ENCODE measurements around the gene SCAP.
A peak's percentile ranks its signal among the peaks of the same experiment; 100 is the strongest.

DNA sequence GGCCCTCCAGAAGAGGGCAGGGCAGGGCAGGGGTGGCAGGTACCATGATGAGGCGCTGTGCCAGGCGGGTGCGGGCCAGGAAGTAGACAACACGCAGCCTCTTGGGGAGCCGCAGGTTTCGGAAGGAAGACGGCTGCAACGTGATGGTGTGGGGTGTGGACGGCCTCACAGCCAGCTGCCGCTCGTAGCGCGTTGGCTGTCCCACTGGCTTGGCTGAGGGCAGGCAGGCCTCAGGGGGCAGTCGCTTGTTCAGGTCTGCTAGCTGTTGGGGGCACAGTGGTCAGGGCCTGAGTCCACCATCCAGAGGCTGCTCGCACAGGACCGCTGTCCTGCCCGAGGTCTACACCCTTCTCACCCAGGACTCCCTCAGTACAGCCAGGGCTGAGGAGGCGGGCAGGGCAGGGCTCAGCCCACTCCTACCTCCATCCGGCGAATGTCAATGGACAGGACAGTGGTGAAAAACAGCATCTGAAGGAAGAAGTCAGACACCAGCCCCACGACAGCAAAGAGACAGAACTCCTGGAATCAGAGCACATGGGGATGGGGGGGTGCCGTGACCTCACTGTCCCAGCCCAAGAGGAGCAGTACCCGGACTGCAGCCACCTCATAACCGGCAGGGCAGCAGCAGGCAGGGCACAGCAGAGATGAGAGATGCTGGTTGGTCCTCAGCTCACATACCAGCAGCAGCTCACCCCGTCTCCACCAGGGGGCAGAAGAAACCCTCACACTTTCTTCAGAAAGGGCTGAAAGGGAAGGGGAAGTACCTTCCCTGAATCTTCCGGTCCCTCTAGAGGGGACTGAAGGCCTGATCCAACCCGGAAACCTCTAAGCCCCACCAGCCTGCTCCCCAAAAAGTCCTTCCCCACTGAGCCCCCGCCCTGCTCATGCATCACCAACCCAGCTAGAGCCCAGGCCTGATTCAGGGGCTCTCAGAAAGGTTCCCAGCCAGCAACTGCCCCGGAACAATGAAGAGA is 54.9 kb downstream of the SCAP start:
- TF ChIP-seq, protein P1, sequence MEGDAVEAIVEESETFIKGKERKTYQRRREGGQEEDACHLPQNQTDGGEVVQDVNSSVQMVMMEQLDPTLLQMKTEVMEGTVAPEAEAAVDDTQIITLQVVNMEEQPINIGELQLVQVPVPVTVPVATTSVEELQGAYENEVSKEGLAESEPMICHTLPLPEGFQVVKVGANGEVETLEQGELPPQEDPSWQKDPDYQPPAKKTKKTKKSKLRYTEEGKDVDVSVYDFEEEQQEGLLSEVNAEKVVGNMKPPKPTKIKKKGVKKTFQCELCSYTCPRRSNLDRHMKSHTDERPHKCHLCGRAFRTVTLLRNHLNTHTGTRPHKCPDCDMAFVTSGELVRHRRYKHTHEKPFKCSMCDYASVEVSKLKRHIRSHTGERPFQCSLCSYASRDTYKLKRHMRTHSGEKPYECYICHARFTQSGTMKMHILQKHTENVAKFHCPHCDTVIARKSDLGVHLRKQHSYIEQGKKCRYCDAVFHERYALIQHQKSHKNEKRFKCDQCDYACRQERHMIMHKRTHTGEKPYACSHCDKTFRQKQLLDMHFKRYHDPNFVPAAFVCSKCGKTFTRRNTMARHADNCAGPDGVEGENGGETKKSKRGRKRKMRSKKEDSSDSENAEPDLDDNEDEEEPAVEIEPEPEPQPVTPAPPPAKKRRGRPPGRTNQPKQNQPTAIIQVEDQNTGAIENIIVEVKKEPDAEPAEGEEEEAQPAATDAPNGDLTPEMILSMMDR (IDR thresholded peaks at IDR 0.05), result peak; percentile 88 to 93 (median 91)
- TF ChIP-seq POLR2AphosphoS5 (IDR thresholded peaks at IDR 0.05; ENCODE audit: insufficient read depth in 1 of 2, low read depth in 1 of 2) (peak; percentile 22 to 53), POLR2A (IDR thresholded peaks at IDR 0.05) (no peak)

All from vagina (tissue), 2 donors.